ENCODE measurements around the gene PTPRN2. TPM values are rescaled to one million over a fixed set of nuclear protein-coding genes. Genes with fewer than 3 reads are reported as not detected.

The PTPRN2 gene
- total and polyA plus RNA-seq, 9 of the 15 experiments (the other 6 are each of a cell fraction or from before 2014, with no cell fraction given), result not detected

GRCh38 chr7:158264881-158265742 is 322.5 kb downstream of the PTPRN2 start (continued):
- TF ChIP-seq ZFP91 (CRISPR knock-in tag; IDR thresholded peaks at IDR 0.05) (no peak), CCAR2 (IDR thresholded peaks at IDR 0.05; ENCODE audit: low read depth, low read length) (no peak), CREB3L1 (IDR thresholded peaks at IDR 0.05; ENCODE audit: borderline replicate concordance, low read depth) (no peak), ELF2 (CRISPR knock-in tag; IDR thresholded peaks at IDR 0.05) (no peak)
